Right atrium auricular region (tissue), 2 donors: ENCODE measurements around the gene CNDP2. TPM values are rescaled to one million over a fixed set of nuclear protein-coding genes. Genes with fewer than 3 reads are reported as not detected.

Source experiments
- DNase-seq: peaks from one replicate; pipeline ENCODE4 v3.0.0-alpha.2; 2019; ENCODE audit warnings: low spot score
- H3K27ac ChIP-seq, 2 donors: fragments of 200-600 bp; sonication (generic); 1 replicate in 1 of 2; 2 replicates in 1 of 2; pipeline ENCODE4 v1.5.1; 2016 to 2019
- H3K27me3 ChIP-seq, 2 donors: fragments of 200-600 bp; sonication (generic); one replicate each; pipeline versions ENCODE4 v1.5.1 to v1.6.0; 2017 to 2019
- H3K36me3 ChIP-seq: fragments of 200-600 bp; sonication (generic); one replicate; pipeline ENCODE4 v1.5.1; 2016
- H3K4me1 ChIP-seq, 2 donors: fragments of 200-600 bp; sonication (generic); one replicate each; pipeline versions ENCODE4 v1.5.1 to v1.6.0; 2017 to 2019
- H3K4me3 ChIP-seq, 2 donors: fragments of 200-600 bp; sonication (generic); 1 replicate in 1 of 2; 2 replicates in 1 of 2; pipeline ENCODE4 v1.5.1; 2017 to 2019; ENCODE audit warnings: mild to moderate bottlenecking in 1 of 2, moderate library complexity in 1 of 2
- H3K9me3 ChIP-seq, 2 donors: fragments of 200-600 bp; sonication (generic); one replicate each; pipeline ENCODE4 v1.5.1; 2019
- CTCF ChIP-seq, 2 donors: fragments of 200-600 bp; sonication (generic); IDR thresholded peaks; one replicate each; pipeline ENCODE4 v1.5.1; 2019; ENCODE audit warnings: antibody characterized with exemption in 2 of 2
- total RNA-seq, 2 donors: library from RNA; depleted of rRNA; stranded (reverse); fragments of >200 nt; gene quantifications; one replicate each; pipeline ENCODE4 v1.1.0, GENCODE V29; 2016

The CNDP2 gene
- total RNA-seq, 2 donors from 2014 or later, result 31.2 to 62.6 TPM

GRCh38 chr18:74528913-74529312 is 32.8 kb downstream of the CNDP2 start:
- H3K9me3 ChIP-seq, result no peaks in the 10 kb centered on the region
- DNase-seq, result no peak
- no peak overlapping the region for H3K4me3 ChIP-seq
- H3K27ac ChIP-seq, result no peak overlapping the region
- TF ChIP-seq CTCF (IDR thresholded peaks at IDR 0.05), result no peak
- no peaks in the 10 kb centered on the region for H3K27me3 ChIP-seq
- no peaks in the 10 kb centered on the region for H3K36me3 ChIP-seq
- H3K4me1 ChIP-seq, result no peaks in the 10 kb centered on the region

- no peaks in the 10 kb centered on the region for H3K36me3 ChIP-seq
- H3K4me3 ChIP-seq, result no peak overlapping the region
- no peak overlapping the region for H3K27ac ChIP-seq
- no peaks in the 10 kb centered on the region for H3K9me3 ChIP-seq
- no peaks in the 10 kb centered on the region for H3K4me1 ChIP-seq
- H3K27me3 ChIP-seq, result no peaks in the 10 kb centered on the region
- no peak for DNase-seq
- TF ChIP-seq CTCF (IDR thresholded peaks at IDR 0.05), result no peak
Measured at GRCh38 chr18:74529378-74529777, 33.2 kb downstream of the CNDP2 start.

GRCh38 chr18:74529811-74530583 is 33.8 kb downstream of the CNDP2 start:
- TF ChIP-seq CTCF (IDR thresholded peaks at IDR 0.05), result no peak
- Histone ChIP-seq H3K27me3 (no peaks in the 10 kb centered on the region), H3K4me1 (no peaks in the 10 kb centered on the region), H3K4me3 (no peak overlapping the region), H3K27ac (no peak overlapping the region), H3K36me3 (no peaks in the 10 kb centered on the region), H3K9me3 (no peaks in the 10 kb centered on the region)
- no peak for DNase-seq

GRCh38 chr18:74530584-74530862 is 34.4 kb downstream of the CNDP2 start:
- Histone ChIP-seq H3K9me3 (no peaks in the 10 kb centered on the region), H3K27me3 (no peaks in the 10 kb centered on the region), H3K36me3 (no peaks in the 10 kb centered on the region), H3K27ac (no peak overlapping the region), H3K4me1 (no peaks in the 10 kb centered on the region), H3K4me3 (no peak overlapping the region)
- no peak for DNase-seq
- no peak for TF ChIP-seq CTCF (IDR thresholded peaks at IDR 0.05)

- DNase-seq, result no peak
- Histone ChIP-seq H3K4me1 (no peaks in the 10 kb centered on the region), H3K9me3 (no peaks in the 10 kb centered on the region), H3K27ac (no peak overlapping the region), H3K4me3 (no peak overlapping the region), H3K36me3 (no peaks in the 10 kb centered on the region), H3K27me3 (no peaks in the 10 kb centered on the region)
- no peak for TF ChIP-seq CTCF (IDR thresholded peaks at IDR 0.05)
Measured at GRCh38 chr18:74531043-74531442, 34.9 kb downstream of the CNDP2 start.

GRCh38 chr18:74532511-74533025 is 36.4 kb downstream of the CNDP2 start:
- Histone ChIP-seq H3K36me3 (no peaks in the 10 kb centered on the region), H3K4me1 (no peaks in the 10 kb centered on the region), H3K4me3 (no peak overlapping the region), H3K27ac (no peak overlapping the region), H3K9me3 (no peaks in the 10 kb centered on the region), H3K27me3 (no peaks in the 10 kb centered on the region)
- TF ChIP-seq CTCF (IDR thresholded peaks at IDR 0.05), result no peak
- DNase-seq, result no peak
